ENCODE measurements around the gene UBAP2. TPM values are rescaled to one million over a fixed set of nuclear protein-coding genes. Genes with fewer than 3 reads are reported as not detected.

UBAP2 gene
- total RNA-seq, 1 donor from 2014 or later = 87.7 TPM

- Mint-ChIP-seq H3K9me3 (ENCODE audit: unreplicated experiment) (no peaks in the 10 kb centered on the region), H3K4me1 (ENCODE audit: unreplicated experiment) (no peaks in the 10 kb centered on the region), H3K27ac (ENCODE audit: unreplicated experiment) (no peak overlapping the region), H3K27me3 (ENCODE audit: unreplicated experiment) (no peaks in the 10 kb centered on the region), H3K36me3 (ENCODE audit: low read depth, unreplicated experiment) (peaks cover 16% of the 10 kb centered on the region), H3K4me3 (ENCODE audit: unreplicated experiment) (no peak overlapping the region)
- DNase-seq (ENCODE audit: low spot score) = no peak
- no peak for TF ChIP-seq CTCF (IDR thresholded peaks at IDR 0.05; ENCODE audit: unreplicated experiment)
These were observed 35.9 kb upstream of the UBAP2 start for GRCh38 chr9:34084562-34084961.

GRCh38 chr9:34079181-34079580 lies 30.5 kb upstream of the UBAP2 start:
- Mint-ChIP-seq H3K36me3 (ENCODE audit: low read depth, unreplicated experiment) (no peaks in the 10 kb centered on the region), H3K27me3 (ENCODE audit: unreplicated experiment) (no peaks in the 10 kb centered on the region), H3K27ac (ENCODE audit: unreplicated experiment) (no peak overlapping the region), H3K4me3 (ENCODE audit: unreplicated experiment) (no peak overlapping the region), H3K4me1 (ENCODE audit: unreplicated experiment) (no peaks in the 10 kb centered on the region), H3K9me3 (ENCODE audit: unreplicated experiment) (no peaks in the 10 kb centered on the region)
- TF ChIP-seq CTCF (IDR thresholded peaks at IDR 0.05; ENCODE audit: unreplicated experiment) = no peak
- DNase-seq (ENCODE audit: low spot score) = no peak

GRCh38 chr9:34072868-34073590 lies 24.3 kb upstream of the UBAP2 start:
- Mint-ChIP-seq H3K27ac (ENCODE audit: unreplicated experiment) (no peak overlapping the region), H3K27me3 (ENCODE audit: unreplicated experiment) (peaks cover 3% of the 10 kb centered on the region), H3K36me3 (ENCODE audit: low read depth, unreplicated experiment) (no peaks in the 10 kb centered on the region), H3K9me3 (ENCODE audit: unreplicated experiment) (no peaks in the 10 kb centered on the region), H3K4me3 (ENCODE audit: unreplicated experiment) (no peak overlapping the region), H3K4me1 (ENCODE audit: unreplicated experiment) (no peaks in the 10 kb centered on the region)
- DNase-seq (ENCODE audit: low spot score) = no peak
- no peak for TF ChIP-seq CTCF (IDR thresholded peaks at IDR 0.05; ENCODE audit: unreplicated experiment)

- no peak for TF ChIP-seq CTCF (IDR thresholded peaks at IDR 0.05; ENCODE audit: unreplicated experiment)
- Mint-ChIP-seq H3K4me3 (ENCODE audit: unreplicated experiment) (no peak overlapping the region), H3K4me1 (ENCODE audit: unreplicated experiment) (no peaks in the 10 kb centered on the region), H3K9me3 (ENCODE audit: unreplicated experiment) (no peaks in the 10 kb centered on the region), H3K27me3 (ENCODE audit: unreplicated experiment) (peaks cover 5% of the 10 kb centered on the region), H3K27ac (ENCODE audit: unreplicated experiment) (no peak overlapping the region), H3K36me3 (ENCODE audit: low read depth, unreplicated experiment) (no peaks in the 10 kb centered on the region)
- no peak for DNase-seq (ENCODE audit: low spot score)
These were observed 23.7 kb upstream of the UBAP2 start for GRCh38 chr9:34072410-34072809.

- Mint-ChIP-seq H3K27me3 (ENCODE audit: unreplicated experiment) (peaks cover 5% of the 10 kb centered on the region), H3K36me3 (ENCODE audit: low read depth, unreplicated experiment) (no peaks in the 10 kb centered on the region), H3K27ac (ENCODE audit: unreplicated experiment) (no peak overlapping the region), H3K4me3 (ENCODE audit: unreplicated experiment) (no peak overlapping the region), H3K4me1 (ENCODE audit: unreplicated experiment) (no peaks in the 10 kb centered on the region), H3K9me3 (ENCODE audit: unreplicated experiment) (no peaks in the 10 kb centered on the region)
- DNase-seq (ENCODE audit: low spot score) = no peak
- TF ChIP-seq CTCF (IDR thresholded peaks at IDR 0.05; ENCODE audit: unreplicated experiment) = no peak
These were observed 22.1 kb upstream of the UBAP2 start for GRCh38 chr9:34070606-34071324.
